ENCODE measurements around the gene AUH.

AUH gene

DNA sequence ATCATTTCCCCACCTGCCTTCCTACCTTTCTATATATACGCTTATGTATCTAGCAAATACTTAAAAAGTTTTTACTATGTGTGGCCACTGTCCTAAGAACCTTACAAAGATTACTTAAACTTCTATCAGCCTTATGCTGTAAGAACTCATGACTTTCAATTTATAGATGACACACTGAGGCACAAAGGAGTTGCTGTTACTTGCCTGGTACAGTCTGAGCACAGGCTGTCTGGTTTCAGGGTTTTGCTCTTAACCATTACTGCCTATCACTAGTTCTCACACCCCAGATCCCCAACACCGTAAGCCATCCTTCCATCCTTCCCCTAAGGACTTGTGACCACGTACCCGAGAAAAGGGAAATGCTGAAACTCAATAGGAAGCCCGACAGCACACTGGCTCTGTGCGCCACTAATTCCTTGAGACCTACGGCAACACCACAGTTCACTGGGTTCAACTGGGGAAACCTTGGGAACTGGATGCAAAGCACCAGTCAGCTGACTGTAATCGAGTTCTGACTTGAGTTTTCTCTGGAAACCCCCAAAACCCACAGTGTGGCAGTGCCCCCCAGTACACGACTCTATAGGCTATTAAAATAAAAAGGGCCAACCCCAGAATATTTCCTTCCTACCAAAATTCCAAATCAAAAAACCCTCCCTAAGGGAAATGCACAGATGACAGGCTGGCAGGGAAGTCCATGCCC lies 56.0 kb downstream of the AUH start:
- no peak overlapping the region for H3K4me3 ChIP-seq (ENCODE audit: low read length)
- DNase-seq (ENCODE audit: low read depth, low spot score), result no peak

DNA sequence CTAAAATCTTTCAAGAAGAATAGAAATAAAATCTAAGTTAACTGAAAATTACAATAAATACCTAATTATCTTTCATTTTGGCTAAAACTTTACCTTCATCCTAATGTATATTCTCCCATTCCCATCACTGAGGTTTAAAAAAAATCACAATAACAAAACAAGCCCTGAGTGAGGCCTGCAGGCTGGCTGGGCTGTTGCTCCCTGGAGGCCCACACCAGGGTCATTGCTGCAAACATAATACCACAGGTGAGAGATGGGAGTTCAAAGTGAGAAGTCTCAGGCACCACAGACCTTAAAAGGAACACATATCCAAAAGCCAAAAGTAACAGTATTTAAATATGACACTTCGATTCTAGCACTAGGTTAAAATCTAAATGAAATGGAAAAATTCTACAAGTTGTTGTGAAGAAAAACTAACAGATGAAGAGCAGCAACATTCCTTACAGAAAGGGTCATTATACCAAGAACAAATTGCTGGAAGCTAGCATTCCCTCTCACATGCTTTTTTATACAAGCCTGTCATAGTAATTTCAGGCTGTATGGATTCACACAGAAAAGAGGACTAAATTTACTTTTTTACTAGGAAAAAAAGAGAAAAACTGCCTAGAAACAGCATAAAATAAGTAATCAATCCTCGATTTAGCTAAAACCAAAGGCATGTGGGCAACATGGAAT lies 57.8 kb downstream of the AUH start:
- no peak for DNase-seq (ENCODE audit: low read depth, low spot score)
- H3K4me3 ChIP-seq (ENCODE audit: low read length), result no peak overlapping the region

DNA sequence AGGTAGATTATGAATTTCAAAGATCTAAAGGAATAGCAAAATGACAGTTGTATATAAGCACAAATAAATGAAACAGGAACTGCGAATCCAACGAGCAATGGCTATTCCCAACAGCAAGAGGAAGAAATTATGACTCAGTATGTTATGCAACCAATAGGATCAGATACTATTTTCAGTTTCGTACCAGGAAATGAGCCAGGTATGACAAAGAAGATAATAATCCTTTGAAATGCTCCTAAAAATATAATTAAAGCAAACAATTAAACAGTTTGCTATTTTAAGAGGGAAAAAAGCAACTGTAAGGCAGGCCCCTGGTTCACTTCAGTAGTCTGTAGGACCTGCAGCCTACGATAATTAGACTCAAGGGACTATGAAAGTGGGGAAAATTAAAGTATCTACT lies 58.9 kb downstream of the AUH start:
- no peak overlapping the region for H3K4me3 ChIP-seq (ENCODE audit: low read length)
- no peak for DNase-seq (ENCODE audit: low read depth, low spot score)

DNA sequence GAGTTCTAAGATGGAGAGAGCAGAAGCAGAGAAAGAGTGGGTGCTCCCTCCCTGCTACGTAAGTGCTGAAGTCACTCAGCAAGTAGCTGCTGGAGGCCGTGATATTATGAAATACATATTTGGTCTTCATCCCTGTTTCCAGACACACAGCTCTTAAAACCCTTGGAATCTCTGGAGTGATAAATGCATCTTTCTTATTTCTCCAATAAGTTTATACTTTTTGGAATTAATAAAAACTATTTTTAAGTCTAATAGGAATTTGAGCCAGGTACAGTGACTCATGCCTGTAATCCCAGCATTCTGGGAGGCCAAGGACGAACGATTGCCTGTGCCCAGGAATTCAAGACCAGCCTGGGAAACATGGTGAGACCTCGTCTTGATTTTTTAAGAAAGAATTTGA lies 60.6 kb downstream of the AUH start:
- DNase-seq (ENCODE audit: low read depth, low spot score), result no peak
- H3K4me3 ChIP-seq (ENCODE audit: low read length), result no peak overlapping the region

DNA sequence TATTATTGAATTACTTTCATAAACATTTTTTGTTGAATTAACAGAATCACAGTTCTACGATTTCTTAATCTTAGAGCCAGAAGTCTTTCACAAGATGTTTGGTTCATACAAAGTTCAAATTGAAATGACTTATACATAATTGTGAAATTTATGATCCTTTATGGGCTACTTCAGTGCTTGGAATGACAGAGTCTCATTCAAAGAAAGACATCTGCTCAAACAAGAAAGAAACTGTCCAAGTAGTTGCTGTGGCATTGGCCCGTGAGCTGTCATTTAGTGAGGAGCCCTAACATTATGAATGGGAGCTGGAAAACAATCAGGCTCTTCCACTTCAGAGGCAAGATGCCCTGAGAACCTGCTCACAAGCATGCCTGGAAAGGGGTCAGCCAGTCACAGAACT lies 63.4 kb downstream of the AUH start:
- no peak overlapping the region for H3K4me3 ChIP-seq (ENCODE audit: low read length)
- DNase-seq (ENCODE audit: low read depth, low spot score), result no peak

DNA sequence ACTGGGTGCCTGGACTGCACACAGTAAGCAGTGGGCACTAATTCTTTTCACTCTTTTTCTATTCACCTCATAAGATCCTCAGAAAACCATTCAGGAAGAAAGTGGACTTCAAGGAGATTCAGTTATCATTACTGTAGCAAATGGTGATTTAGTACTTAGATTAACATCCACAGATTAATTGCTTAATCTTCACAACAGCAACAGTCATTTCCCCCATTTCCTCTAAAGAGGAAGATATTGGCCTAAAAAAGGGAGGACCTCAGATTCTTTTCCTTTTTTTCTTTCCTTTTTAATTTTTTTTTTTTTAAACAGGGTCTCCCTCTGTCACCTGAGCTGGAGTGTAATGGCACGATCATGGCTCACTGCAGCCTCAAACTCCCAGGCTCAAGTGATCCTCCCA lies 64.4 kb downstream of the AUH start:
- no peak for DNase-seq (ENCODE audit: low read depth, low spot score)
- no peak overlapping the region for H3K4me3 ChIP-seq (ENCODE audit: low read length)

DNA sequence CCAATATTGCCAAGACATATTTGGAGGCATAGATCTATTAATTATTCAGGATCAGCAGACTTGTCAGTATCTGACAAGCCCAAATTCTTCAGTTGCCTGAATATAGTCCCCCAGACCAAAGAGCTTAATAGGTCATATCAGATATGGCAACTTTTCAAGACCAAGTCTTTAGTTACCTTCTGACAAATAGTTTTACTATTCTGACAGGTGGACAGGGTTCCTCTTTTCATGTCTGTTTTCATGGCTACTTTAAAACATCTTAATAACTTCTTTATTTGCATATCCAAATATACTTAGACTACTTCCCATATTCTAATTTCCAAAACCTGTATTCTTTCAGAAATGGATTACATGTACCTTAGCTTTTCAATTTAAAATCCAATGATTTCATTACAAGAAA lies 65.4 kb downstream of the AUH start:
- no peak overlapping the region for H3K4me3 ChIP-seq (ENCODE audit: low read length)
- DNase-seq (ENCODE audit: low read depth, low spot score), result no peak

DNA sequence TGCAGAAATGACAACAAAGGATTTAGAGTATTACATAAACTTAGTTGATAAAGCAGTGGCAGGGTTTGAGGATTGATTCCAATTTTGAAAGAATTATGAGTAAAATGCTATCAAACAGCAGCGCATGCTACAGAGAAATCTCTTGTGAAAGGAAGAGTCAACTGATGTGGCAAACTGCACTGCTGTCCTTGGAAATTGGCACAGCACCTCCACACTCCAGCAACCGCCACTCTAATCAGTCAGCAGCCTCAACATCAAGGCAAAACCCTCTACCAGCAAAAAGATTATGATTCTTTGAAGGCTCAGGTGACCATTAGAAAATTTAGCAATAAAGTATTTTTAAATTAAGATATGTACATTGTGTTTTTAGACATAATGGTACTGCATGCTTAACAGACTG lies 66.4 kb downstream of the AUH start:
- H3K4me3 ChIP-seq (ENCODE audit: low read length), result no peak overlapping the region
- no peak for DNase-seq (ENCODE audit: low read depth, low spot score)

DNA sequence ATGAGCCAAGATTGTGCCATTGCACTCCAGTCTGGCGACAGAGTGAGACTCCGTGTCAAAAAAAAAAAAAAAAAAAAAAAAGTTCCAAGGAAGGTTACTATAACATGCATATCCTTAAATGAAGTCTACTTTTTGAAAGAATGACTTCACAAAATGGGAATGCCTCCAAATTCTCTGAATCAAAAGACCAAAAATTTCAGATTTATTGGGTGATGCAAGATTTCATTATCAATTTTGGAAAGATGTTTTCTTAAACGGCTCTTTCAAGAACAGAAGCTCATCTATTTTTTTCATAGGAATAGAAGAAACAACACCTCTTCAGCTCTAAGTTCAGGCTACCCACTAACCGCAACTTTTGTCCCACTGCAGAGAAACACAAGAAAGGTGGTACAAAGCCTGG lies 69.9 kb downstream of the AUH start:
- no peak overlapping the region for H3K4me3 ChIP-seq (ENCODE audit: low read length)
- no peak for DNase-seq (ENCODE audit: low read depth, low spot score)

DNA sequence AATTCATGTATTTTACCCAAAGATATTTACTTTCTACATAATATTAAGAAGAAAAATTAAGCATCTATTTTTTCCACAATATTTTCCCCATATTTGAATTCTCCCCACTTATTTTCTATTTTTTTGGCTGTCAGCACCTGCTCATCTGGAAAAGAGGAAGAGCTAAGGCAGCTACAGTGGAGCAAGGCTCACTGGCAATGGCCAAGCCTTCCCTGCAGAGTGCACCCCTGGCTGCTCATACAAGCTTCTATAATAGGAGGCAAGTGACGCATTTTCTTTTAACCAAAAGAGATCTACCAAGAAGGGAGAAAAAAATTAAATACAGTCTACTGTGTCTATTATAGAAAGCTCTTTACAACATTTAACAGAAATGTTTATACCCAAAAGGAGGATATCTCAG lies 72.5 kb downstream of the AUH start:
- no peak overlapping the region for H3K4me3 ChIP-seq (ENCODE audit: low read length)
- DNase-seq (ENCODE audit: low read depth, low spot score), result no peak

DNA sequence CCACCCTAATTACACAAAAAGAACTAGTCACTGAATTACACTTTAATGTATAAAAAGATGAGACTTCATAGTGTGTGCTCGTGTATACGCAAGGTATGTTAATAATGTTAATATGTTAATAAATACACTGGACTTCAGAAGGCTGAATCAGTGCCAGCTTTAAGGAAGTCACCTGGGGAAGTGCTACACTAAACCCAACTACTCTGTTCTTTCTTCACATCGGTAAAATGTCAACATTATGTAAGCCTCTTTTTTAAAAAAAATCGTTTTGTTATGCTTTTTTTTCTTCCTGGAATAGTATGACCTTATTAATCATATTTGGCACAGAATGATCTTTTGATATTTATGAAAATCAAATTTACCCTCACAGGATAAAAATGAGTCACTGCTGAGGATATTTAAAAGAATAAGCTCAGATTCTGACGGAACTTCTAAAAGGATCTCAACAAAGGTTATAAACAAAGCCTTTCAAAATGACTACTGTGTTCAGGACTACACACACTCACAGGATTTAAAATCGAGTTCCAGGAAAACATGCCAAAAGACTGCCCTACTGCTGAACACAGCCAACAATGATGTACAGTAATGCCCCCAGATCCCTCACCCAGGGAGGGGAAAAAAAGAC lies 75.9 kb downstream of the AUH start:
- DNase-seq (ENCODE audit: low read depth, low spot score), result no peak
- H3K4me3 ChIP-seq (ENCODE audit: low read length), result no peak overlapping the region

DNA sequence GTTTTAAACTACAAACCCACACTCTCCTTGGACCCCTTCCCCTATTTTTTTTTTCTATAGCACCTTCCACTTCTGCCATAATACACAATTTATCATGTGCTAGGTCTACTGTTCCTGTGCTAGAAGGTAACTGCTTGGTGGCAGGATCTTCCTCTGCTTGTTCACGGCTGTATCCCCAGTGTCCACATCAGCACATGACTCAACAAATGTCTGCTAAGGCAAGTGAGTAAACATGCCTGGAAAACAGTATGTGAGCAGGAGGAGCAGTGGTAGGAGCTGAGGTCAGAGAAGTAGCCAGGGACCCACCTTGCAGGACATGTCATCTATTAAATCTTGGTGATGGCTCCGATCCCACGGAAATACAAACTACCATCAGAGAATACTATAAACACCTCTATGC lies 79.4 kb downstream of the AUH start:
- H3K4me3 ChIP-seq (ENCODE audit: low read length), result no peak overlapping the region
- DNase-seq (ENCODE audit: low read depth, low spot score), result no peak

DNA sequence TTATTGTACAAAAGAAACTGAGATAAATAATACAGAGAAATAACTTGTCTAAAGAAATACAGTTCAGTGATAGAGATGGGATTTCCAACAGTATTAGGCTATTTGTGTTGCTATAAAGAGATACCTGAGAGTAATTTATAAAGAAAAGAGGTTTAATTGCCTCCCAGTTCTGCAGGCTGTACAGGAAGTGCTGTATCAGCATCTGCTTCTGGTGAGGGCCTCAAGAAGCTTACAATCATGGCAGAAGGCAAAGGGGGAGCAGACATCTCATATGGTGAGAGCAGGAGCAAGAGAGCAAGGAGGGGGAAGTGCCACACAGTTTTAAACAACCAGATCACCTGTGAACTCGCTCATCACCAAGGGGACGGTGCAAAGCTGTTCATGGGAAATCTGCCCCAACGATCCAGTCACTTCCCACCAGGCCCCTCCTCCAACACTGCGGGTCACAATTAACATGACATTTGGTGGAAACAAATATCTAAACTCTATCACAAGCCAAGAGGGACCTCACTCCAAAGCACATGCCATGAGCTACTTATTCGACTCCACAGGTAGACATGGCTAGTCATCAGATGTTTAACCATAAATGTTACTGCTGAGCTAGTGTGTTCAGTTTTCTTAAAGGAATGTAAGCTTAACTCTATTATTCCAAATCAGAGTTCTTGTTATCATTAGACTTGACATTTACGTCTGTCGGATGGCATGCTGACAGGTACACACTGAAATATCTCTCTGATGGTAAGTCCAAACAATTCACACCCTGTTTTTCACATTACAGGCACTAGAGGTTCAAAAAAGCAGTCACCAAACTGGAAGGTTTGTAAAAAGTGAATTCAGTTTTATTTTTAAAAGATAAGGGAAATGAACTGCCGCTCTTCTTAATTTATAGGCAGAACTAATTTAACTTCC lies 82.2 kb downstream of the AUH start:
- H3K4me3 ChIP-seq (ENCODE audit: low read length), result no peak overlapping the region
- DNase-seq (ENCODE audit: low read depth, low spot score), result no peak

DNA sequence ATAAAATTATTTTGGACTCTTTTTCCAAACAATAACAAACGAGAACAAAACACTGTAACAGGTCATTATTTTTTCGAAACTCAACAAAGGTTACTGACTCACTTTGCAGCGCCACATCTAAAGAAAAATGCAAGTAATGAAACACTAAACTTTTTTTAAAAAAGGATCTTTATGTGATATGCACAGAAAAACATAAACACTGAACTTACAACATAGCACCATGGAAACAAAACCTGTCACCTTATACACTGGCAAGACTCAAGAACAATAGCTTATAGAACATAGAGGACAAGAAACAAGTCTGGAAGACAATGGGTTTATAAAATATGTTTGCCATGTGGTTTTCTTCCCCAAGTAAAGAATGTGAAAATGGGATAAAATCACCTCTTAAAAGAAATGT lies 85.2 kb downstream of the AUH start:
- no peak for DNase-seq (ENCODE audit: low read depth, low spot score)

DNA sequence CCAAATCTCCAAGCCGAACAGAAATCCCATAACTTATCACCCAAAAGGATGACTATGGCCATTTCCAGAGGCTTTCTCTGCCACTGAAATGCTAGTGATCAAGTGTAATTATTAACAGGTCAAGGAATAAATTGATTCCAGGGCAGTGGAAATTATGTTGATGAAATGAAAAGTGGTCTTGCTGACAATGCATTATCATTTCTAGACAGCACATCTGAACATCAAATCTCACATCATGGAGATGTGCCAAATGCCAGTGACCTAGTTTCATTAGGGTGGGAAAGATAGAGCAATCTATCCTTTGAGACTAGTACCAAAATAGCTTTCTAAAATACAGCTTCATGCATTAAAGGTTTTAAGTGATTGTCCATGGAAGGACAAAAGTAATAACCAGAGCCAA lies 86.1 kb downstream of the AUH start:
- no peak for DNase-seq (ENCODE audit: low read depth, low spot score)
- no peak overlapping the region for H3K4me3 ChIP-seq (ENCODE audit: low read length)

More for the DNA sequence above, 85.2 kb downstream of the AUH start:
- H3K4me3 ChIP-seq (ENCODE audit: low read length), result no peak overlapping the region

DNA sequence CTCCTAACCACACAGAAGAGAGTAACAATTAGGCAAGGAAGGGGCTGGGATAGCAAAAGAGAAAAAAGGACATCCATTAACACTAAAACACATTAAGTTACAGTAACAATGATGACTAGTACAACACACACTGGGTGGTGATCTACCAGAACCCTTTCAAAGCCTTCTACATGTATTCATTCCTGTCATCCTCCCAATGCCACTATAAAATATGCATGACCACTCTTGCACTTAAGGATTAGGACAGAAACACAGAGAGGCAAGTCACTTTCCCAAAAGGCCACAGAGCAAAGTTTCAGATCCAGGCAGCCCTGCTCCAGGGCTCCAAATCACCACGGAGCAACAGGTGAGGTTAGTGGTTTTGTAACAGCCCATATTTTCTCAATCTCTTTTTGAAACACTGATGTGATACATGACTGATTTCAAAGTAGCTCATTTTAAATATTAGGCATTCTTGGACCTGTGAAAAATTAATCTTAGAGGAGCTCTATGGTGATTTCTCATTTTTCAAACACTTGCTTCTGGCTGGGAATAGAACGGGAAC lies 86.7 kb downstream of the AUH start:
- DNase-seq (ENCODE audit: low read depth, low spot score), result no peak
- no peak overlapping the region for H3K4me3 ChIP-seq (ENCODE audit: low read length)

DNA sequence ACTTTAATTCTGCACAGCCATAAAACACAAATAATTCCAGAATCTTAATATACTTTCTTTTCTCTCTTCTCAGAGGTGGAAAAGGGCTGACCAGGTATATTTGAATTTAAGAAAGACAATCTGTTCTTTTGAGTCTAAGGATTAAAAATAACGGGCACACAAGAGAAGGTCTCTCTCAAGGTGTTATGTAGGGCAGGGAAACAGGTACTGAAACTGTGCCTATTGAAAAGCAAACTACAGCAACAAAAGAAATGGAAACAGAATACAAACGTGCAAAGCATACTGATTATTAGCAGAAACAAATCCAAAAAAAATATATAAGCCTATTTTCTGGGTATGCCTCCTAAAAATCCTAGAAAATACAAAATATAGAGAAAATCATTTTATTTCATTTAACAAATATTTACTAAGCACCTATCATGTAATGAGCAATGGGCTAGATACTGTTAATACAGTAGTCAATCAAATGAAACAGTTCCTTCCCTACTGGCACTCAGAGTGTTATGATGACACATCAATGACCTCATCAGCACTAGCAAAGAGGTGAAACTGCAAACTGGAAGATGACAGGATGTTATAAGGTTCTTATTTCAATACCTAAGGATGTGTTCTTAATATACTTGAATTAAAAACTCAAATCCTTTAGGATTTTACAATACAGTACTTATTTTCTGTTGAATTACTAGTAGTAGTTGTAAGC lies 87.7 kb downstream of the AUH start:
- DNase-seq (ENCODE audit: low read depth, low spot score), result no peak

DNA sequence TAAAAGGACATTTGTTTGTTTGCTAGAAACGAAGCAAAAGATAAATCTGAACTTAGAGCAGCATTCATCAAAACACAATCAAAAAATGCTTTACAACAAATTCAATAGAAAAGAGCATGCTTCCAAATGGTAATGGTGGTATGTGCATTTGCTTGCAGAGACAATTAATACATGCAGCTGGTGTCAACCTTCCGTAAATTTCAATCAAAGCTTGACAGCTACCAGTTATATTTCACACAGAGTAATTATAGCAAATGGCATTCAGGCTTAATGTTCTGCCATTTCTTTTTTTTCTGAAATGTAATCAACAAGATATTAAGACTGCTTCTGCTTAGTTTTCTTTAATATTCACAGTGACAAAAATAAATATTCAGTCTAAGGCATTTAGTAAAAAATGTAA lies 90.6 kb downstream of the AUH start:
- no peak for DNase-seq (ENCODE audit: low read depth, low spot score)
- H3K4me3 ChIP-seq (ENCODE audit: low read length), result no peak overlapping the region

More for the DNA sequence above, 87.7 kb downstream of the AUH start:
- H3K4me3 ChIP-seq (ENCODE audit: low read length), result no peak overlapping the region

DNA sequence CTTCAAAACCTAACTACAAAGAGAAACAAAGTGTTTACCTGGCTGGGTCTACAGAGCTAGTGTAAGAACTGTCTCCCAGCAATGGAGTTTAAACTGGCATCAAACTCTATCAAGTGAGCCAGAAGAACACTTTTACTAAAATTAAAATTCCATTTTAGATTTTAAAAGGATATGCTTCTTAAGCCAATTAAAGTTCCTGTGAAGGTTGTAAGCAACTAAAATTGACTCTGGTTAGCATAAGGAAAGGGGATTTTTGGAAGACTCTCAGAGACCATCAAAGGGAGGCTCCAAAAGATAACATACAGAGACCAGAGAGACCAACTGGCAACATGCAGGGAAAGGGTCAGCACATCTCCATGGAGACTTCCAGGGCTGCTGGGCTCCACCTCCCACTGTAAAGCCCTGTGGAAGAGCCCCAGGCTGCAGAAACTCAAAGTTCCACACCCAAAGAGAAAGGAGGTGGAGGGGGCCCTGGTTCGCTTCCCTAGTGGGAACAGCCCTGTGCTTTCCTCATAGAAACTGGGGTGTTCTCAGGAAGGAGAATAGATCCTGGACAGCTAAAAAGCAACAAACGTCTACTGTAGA lies 91.7 kb downstream of the AUH start:
- H3K4me3 ChIP-seq (ENCODE audit: low read length), result no peak overlapping the region
- DNase-seq (ENCODE audit: low read depth, low spot score), result no peak

All from Jurkat, Clone E6-1 (cell line).